Ovary (tissue), 3 donors: ENCODE data around the gene OSBPL6.

Source experiments
- CTCF ChIP-seq, 3 donors: fragments of 450-650 bp in 2 of 3; fragments of 200-600 bp in 1 of 3; IDR thresholded peaks; one replicate each; pipeline versions ENCODE4 v1.5.1 to v1.8.0; 2016 to 2022; ENCODE audit warnings: antibody characterized with exemption in 3 of 3, mild to moderate bottlenecking in 1 of 3
- POLR2A ChIP-seq: fragments of 450-650 bp; IDR thresholded peaks from one replicate; pipeline ENCODE4 v1.6.1; 2017; ENCODE audit warnings: antibody characterized with exemption, mild to moderate bottlenecking, moderate library complexity
- donor health status: DM: no; HTN: no; CAD: no.

DNA sequence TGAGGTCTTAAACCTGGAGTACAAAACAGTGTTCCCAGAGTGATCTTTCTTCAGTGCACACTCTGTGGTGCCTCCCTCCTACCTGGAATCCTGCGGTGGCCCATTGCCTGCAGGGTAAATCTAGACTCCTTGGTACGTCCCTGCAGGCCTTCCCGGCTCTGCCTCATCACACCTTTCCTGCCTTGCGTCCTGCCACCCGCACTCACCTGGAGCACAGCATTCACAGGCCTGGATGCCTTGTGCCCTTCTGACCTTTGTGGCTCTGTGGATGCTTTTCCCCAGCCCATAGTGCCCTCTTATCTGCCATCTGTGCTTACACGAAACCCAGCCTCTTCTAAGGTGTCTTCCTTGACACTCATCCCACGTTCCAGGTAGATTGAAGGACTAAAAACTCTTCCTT lies 194.0 kb downstream of the OSBPL6 start:
- no peak for TF ChIP-seq CTCF (IDR thresholded peaks at IDR 0.05)
- TF ChIP-seq POLR2A: no peak
